SKM-1 (cell line): ENCODE data around the gene HLA-DOB.

ENCODE experiments used
- DNase-seq: peaks from one replicate; lab custom pipeline; 2025; ENCODE audit not compliant: unreplicated experiment; lab: John Stamatoyannopoulos, UW

HLA-DOB gene

GRCh38 chr6:32843979-32844838, 27.4 kb upstream of the HLA-DOB start, which contains the start of gene PSMB8:
PSMB8 (minus strand) TSS chr6:32844047; CDS start chr6:32843996, 51 bp downstream.
- DNase-seq: peak; percentile 95

GRCh38 chr6:32843331-32843978, 26.7 kb upstream of the HLA-DOB start:
- DNase-seq: no peak

GRCh38 chr6:32842690-32843089, 25.9 kb upstream of the HLA-DOB start:
- no peak for DNase-seq

- DNase-seq: no peak
Measured at GRCh38 chr6:32842021-32842650, 25.3 kb upstream of the HLA-DOB start.

GRCh38 chr6:32840604-32841246, 23.9 kb upstream of the HLA-DOB start:
- DNase-seq: no peak

GRCh38 chr6:32839356-32839755, 22.6 kb upstream of the HLA-DOB start:
- DNase-seq: no peak

GRCh38 chr6:32838114-32838958, 21.5 kb upstream of the HLA-DOB start, which contains the start of gene TAP2:
TAP2 (minus strand) TSS chr6:32838739; CDS start chr6:32838233, 506 bp downstream.
- DNase-seq: peak; percentile 89

- DNase-seq: no peak
Measured at GRCh38 chr6:32837651-32838113, 20.9 kb upstream of the HLA-DOB start.

GRCh38 chr6:32836873-32837272, 20.1 kb upstream of the HLA-DOB start:
- DNase-seq: no peak

GRCh38 chr6:32835167-32835893, 18.5 kb upstream of the HLA-DOB start:
- no peak for DNase-seq

GRCh38 chr6:32833664-32834063, 16.9 kb upstream of the HLA-DOB start:
- DNase-seq: no peak

- DNase-seq: no peak
Measured at GRCh38 chr6:32832535-32832934, 15.7 kb upstream of the HLA-DOB start.

- no peak for DNase-seq
Measured at GRCh38 chr6:32830936-32831335, 14.1 kb upstream of the HLA-DOB start.

GRCh38 chr6:32830017-32830416, 13.2 kb upstream of the HLA-DOB start:
- no peak for DNase-seq

- no peak for DNase-seq
Measured at GRCh38 chr6:32829495-32829894, 12.7 kb upstream of the HLA-DOB start.

GRCh38 chr6:32827025-32827424, 10.2 kb upstream of the HLA-DOB start:
- DNase-seq: no peak

- no peak for DNase-seq
Measured at GRCh38 chr6:32825966-32826365, 9.2 kb upstream of the HLA-DOB start.

- DNase-seq: no peak
Measured at GRCh38 chr6:32819729-32820128, 2.9 kb upstream of the HLA-DOB start.

- DNase-seq: no peak
Measured at GRCh38 chr6:32818867-32819266, 2.1 kb upstream of the HLA-DOB start.

GRCh38 chr6:32815996-32816395, 806 bp downstream of the HLA-DOB start:
- no peak for DNase-seq
